ENCODE results near the gene CALHM1. TPM values are rescaled to one million over a fixed set of nuclear protein-coding genes. Genes with fewer than 3 reads are reported as not detected.
"Not testable (repeated sequence)": the region's sequence is repeated elsewhere in the genome, so short reads cannot be mapped to it uniquely, and the experiment has no call there.

Gene CALHM1
- polyA plus RNA-seq, 1 donor, result 0.04 TPM

GRCh38 chr10:103429647-103430046, 29.1 kb downstream of the CALHM1 start:
- DNase-seq (ENCODE audit: low read depth), result no peak

- DNase-seq (ENCODE audit: low read depth), result no peak
Measured at GRCh38 chr10:103428989-103429643, 29.6 kb downstream of the CALHM1 start.

GRCh38 chr10:103427866-103428265, 30.8 kb downstream of the CALHM1 start:
- DNase-seq (ENCODE audit: low read depth), result no peak

- DNase-seq (ENCODE audit: low read depth), result no peak
Measured at GRCh38 chr10:103423748-103424147, 35.0 kb downstream of the CALHM1 start.

- DNase-seq (ENCODE audit: low read depth), result no peak
Measured at GRCh38 chr10:103419101-103419500, 39.6 kb downstream of the CALHM1 start.

GRCh38 chr10:103417601-103418000, 41.1 kb downstream of the CALHM1 start:
- no peak for DNase-seq (ENCODE audit: low read depth)

GRCh38 chr10:103417148-103417469, 41.6 kb downstream of the CALHM1 start:
- DNase-seq (ENCODE audit: low read depth), result not testable (repeated sequence)

GRCh38 chr10:103416436-103417147, 42.1 kb downstream of the CALHM1 start:
- DNase-seq (ENCODE audit: low read depth), result peak; percentile 43

- DNase-seq (ENCODE audit: low read depth), result no peak
Measured at GRCh38 chr10:103415581-103415980, 43.1 kb downstream of the CALHM1 start.

GRCh38 chr10:103413564-103413963, 45.1 kb downstream of the CALHM1 start:
- no peak for DNase-seq (ENCODE audit: low read depth)

Other genes starting within 250 kb of the CALHM1 start
- not detected for gene RPEL1, start 213.0 kb downstream of the CALHM1 start, polyA plus RNA-seq (ENCODE audit: insufficient read length)
- gene INA, start 181.8 kb downstream of the CALHM1 start, polyA plus RNA-seq (ENCODE audit: insufficient read length), result 0.15 TPM
- gene PCGF6, start 107.8 kb downstream of the CALHM1 start, polyA plus RNA-seq (ENCODE audit: insufficient read length), result 8.5 TPM
- 3.8 TPM for gene TAF5, start 90.9 kb downstream of the CALHM1 start, polyA plus RNA-seq (ENCODE audit: insufficient read length)
- 225 TPM for gene ATP5MK, start 62.4 kb downstream of the CALHM1 start, polyA plus RNA-seq (ENCODE audit: insufficient read length)
- gene PDCD11, start 62.3 kb downstream of the CALHM1 start, polyA plus RNA-seq (ENCODE audit: insufficient read length), result 24.6 TPM
- 14.4 TPM for gene CALHM2, start 6.5 kb downstream of the CALHM1 start, polyA plus RNA-seq (ENCODE audit: insufficient read length)
- not detected for gene CALHM3, start 20.3 kb upstream of the CALHM1 start, polyA plus RNA-seq (ENCODE audit: insufficient read length)
- gene NEURL1, start 34.8 kb upstream of the CALHM1 start, polyA plus RNA-seq (ENCODE audit: insufficient read length), result 40.5 TPM